Fibroblast of mammary gland (primary cell): ENCODE measurements around the gene ARHGEF17.

Source experiments
- DNase-seq: peaks from one replicate; pipeline ENCODE4 v3.0.0-alpha.2; 2010; ENCODE audit warnings: low read depth
- H3K4me3 ChIP-seq: 2 replicates; pipeline ENCODE4 v1.5.1; 2011; ENCODE audit warnings: low read depth, mild to moderate bottlenecking, low read length, moderate library complexity; ENCODE audit not compliant: control insufficient read depth
- CTCF ChIP-seq: conservative IDR thresholded peaks from 2 replicates; pipeline ENCODE4 v1.5.1; 2011; ENCODE audit warnings: low read depth, low read length, inconsistent platforms; ENCODE audit not compliant: control insufficient read depth, insufficient read depth

The ARHGEF17 gene

GRCh38 chr11:73346186-73346935 is 38.3 kb downstream of the ARHGEF17 start:
- H3K4me3 ChIP-seq: no peak overlapping the region
- DNase-seq: no peak

GRCh38 chr11:73347067-73347466 is 39.0 kb downstream of the ARHGEF17 start:
- TF ChIP-seq CTCF: no peak
- DNase-seq: no peak
- no peak overlapping the region for H3K4me3 ChIP-seq

More at GRCh38 chr11:73346186-73346935, 38.3 kb downstream of the ARHGEF17 start:
- TF ChIP-seq CTCF: no peak

- no peak overlapping the region for H3K4me3 ChIP-seq
- no peak for TF ChIP-seq CTCF
- no peak for DNase-seq
These were observed 40.8 kb downstream of the ARHGEF17 start for GRCh38 chr11:73348838-73349237.

- DNase-seq: no peak
- no peak overlapping the region for H3K4me3 ChIP-seq
- TF ChIP-seq CTCF: no peak
These were observed 41.6 kb downstream of the ARHGEF17 start for GRCh38 chr11:73349633-73350032.

- peak; percentile 85 for DNase-seq
- TF ChIP-seq CTCF: peak; percentile 98
- no peak overlapping the region for H3K4me3 ChIP-seq
These were observed 43.0 kb downstream of the ARHGEF17 start for GRCh38 chr11:73350908-73351636.

GRCh38 chr11:73353422-73353821 is 45.3 kb downstream of the ARHGEF17 start:
- no peak for TF ChIP-seq CTCF
- no peak for DNase-seq
- H3K4me3 ChIP-seq: no peak overlapping the region
